Lower leg skin (tissue), 4 donors: ENCODE measurements around the gene GLI3. TPM values are rescaled to one million over a fixed set of nuclear protein-coding genes. Genes with fewer than 3 reads are reported as not detected.

Experiments
- DNase-seq, 2 donors: peaks; one replicate each; pipeline ENCODE4 v3.0.0-alpha.2; 2019; ENCODE audit warnings: low spot score in 2 of 2
- H3K4me3 ChIP-seq: fragments of 200-600 bp; sonication (generic); 2 replicates; pipeline ENCODE4 v1.5.1; 2017; ENCODE audit warnings: mild to moderate bottlenecking, low read depth; ENCODE audit not compliant: poor library complexity, severe bottlenecking
- POLR2A ChIP-seq, 2 donors: fragments of 450-650 bp; IDR thresholded peaks; one replicate each; pipeline ENCODE4 v1.6.1; 2016 to 2017; ENCODE audit warnings: antibody characterized with exemption in 2 of 2, mild to moderate bottlenecking in 1 of 2, moderate library complexity in 1 of 2
- WGBS, 2 donors: methylation state at CpG; one replicate each; pipeline ENCODE4 v1.1.5; 2018; 5-methylcytosine and 5-hydroxymethylcytosine counted together
- intact Hi-C: fragments of 100-400 bp; cut with DNase I; formaldehyde crosslinking; loops from one replicate; pipeline ENCODE4 v1.15.0; 2023; ENCODE audit warnings: low total_unique reads
- total RNA-seq, 4 donors: library from RNA; depleted of rRNA; stranded (reverse); fragments of >200 nt; gene quantifications; one replicate each; pipeline ENCODE4 v1.1.0, GENCODE V29; 2016
- TF ChIP-seq, protein P1 (sequence below), 3 donors: fragments of 450-650 bp; IDR thresholded peaks; one replicate each; pipeline ENCODE4 v1.5.1; 2016; ENCODE audit warnings: antibody characterized with exemption in 3 of 3, mild to moderate bottlenecking in 3 of 3, moderate library complexity in 2 of 3

Gene GLI3
- total RNA-seq, 4 donors from 2014 or later = 16.4 to 28.2 (median 18.3) TPM

DNA sequence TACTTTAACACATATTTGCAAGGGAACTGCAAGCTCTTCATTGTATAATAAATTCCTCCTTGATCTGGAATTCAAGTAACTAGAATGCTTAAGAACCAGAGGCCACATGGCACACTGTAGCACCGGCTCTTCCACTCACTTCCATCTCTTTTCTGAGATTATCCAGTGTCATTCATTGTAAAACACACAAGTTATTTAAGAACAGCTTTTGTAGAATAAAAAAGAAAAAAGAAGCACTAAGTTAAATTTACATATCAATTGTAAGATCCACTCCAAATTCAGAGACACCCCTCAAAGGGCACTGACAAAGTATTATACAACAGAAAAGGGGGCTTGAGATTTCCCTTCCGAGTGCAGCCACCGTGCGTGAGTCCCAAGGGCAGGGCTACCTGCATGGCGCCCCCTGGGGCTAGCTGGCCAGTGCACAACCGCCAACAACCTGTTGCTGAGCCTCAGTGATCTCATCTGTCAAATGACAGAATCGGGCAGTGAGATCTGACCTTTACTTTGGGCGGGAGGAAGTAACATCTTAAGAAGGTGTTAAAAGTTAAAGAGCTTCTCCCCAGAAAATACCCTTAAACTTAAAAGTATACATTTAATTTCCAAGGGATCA is 12.5 kb downstream of the GLI3 start:
- WGBS, 2 donors = 93 to 94% methylated on average over 8 of the region's 8 CpGs
- TF ChIP-seq, protein P1, sequence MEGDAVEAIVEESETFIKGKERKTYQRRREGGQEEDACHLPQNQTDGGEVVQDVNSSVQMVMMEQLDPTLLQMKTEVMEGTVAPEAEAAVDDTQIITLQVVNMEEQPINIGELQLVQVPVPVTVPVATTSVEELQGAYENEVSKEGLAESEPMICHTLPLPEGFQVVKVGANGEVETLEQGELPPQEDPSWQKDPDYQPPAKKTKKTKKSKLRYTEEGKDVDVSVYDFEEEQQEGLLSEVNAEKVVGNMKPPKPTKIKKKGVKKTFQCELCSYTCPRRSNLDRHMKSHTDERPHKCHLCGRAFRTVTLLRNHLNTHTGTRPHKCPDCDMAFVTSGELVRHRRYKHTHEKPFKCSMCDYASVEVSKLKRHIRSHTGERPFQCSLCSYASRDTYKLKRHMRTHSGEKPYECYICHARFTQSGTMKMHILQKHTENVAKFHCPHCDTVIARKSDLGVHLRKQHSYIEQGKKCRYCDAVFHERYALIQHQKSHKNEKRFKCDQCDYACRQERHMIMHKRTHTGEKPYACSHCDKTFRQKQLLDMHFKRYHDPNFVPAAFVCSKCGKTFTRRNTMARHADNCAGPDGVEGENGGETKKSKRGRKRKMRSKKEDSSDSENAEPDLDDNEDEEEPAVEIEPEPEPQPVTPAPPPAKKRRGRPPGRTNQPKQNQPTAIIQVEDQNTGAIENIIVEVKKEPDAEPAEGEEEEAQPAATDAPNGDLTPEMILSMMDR (IDR thresholded peaks at IDR 0.05) = no peak
- TF ChIP-seq POLR2A (IDR thresholded peaks at IDR 0.05) = no peak
- H3K4me3 ChIP-seq = no peak overlapping the region
- intact Hi-C loops = no loop called here
- no peak for DNase-seq

DNA sequence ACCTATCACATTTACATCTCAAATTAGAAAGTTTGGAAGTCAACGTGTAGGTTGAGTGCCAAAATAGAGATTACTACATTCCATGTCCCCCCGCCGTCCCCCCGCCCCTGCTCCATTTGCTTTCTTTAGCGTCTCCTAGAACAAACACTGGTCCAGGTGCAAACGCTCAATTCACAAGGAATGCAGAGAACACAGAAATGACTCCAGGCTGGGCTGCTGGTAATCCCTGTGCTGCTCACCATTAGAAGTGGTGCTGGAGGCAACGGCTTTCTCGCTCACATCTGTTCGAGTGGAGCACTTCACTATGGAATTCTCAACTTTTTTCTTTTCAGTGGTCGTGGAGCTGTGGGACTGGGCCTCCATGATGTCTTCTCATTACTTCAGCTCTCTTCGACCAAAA is 14.1 kb downstream of the GLI3 start:
- H3K4me3 ChIP-seq = no peak overlapping the region
- TF ChIP-seq, protein P1 (IDR thresholded peaks at IDR 0.05) = no peak
- TF ChIP-seq POLR2A (IDR thresholded peaks at IDR 0.05) = no peak
- WGBS, 2 donors = 66 to 67% methylated on average over 11 of the region's 11 CpGs
- intact Hi-C loops = no loop called here
- no peak for DNase-seq

DNA sequence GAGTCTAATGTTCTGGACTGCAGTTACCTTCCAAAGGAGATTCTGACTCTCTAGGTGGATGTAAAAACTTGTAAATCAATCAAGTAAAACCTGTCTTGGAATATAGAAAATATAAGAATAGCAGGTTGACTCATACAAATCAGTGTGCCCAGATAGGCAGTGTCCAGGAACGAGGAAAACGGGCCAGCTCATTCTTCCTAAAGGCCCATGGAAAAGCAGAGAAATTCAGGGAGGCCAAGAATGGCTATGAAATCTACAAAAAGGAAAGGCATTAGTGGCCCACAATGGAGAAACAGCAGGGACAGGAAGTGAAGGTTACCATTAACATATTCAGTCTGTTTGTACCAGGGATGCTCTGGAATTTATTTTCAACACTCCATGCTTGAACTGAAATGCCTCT is 14.9 kb downstream of the GLI3 start:
- intact Hi-C loops = no loop called here
- no peak overlapping the region for H3K4me3 ChIP-seq
- TF ChIP-seq POLR2A (IDR thresholded peaks at IDR 0.05) = no peak
- TF ChIP-seq, protein P1 (IDR thresholded peaks at IDR 0.05) = no peak
- WGBS, 2 donors = 57 to 71% methylated on average over 2 of the region's 2 CpGs
- DNase-seq = no peak

DNA sequence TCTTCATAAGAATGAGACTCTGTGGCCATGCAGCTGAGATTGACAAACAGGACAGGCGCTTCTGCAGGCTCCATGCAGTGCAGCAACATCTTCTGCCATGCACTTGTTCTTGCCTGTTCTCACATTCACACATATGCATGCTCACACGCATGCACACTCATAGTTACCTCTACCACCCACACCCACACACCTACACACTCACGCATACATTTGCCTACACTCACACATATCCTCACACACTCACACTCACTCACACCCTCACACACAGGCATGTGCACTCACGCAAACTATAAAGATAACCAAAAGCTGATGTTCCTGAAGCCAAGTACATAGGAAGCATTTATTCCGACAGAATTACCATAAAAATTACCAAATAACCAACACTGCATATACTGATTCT is 15.7 kb downstream of the GLI3 start:
- no peak for TF ChIP-seq POLR2A (IDR thresholded peaks at IDR 0.05)
- TF ChIP-seq, protein P1 (IDR thresholded peaks at IDR 0.05) = no peak
- intact Hi-C loops = no loop called here
- 47 to 71% methylated on average over 5 of the region's 5 CpGs for WGBS, 2 donors
- no peak overlapping the region for H3K4me3 ChIP-seq
- no peak for DNase-seq

DNA sequence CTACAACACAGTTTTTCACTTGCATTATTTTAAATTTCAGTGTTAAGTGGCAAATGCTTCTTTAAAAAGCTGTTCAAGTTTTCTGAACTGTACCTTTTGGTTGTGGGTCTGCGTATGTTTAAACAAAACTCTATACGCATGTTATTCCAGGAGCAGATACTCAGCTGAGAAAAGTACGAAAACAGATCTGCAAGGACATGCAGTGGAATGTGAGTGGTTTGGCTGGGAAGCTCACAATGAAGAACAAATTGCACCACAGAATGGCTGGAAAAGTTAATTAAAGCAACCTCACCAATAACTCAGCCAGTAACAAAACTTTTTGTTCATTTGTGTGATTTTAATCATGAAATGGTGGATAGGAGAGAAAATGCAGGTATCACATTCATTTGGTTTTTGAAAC is 17.6 kb downstream of the GLI3 start:
- DNase-seq = peak in 1 of 2 donors; percentile 62
- 31 to 39% methylated on average over 3 of the region's 3 CpGs for WGBS, 2 donors
- TF ChIP-seq POLR2A (IDR thresholded peaks at IDR 0.05) = no peak
- TF ChIP-seq, protein P1 (IDR thresholded peaks at IDR 0.05) = no peak
- H3K4me3 ChIP-seq = no peak overlapping the region
- intact Hi-C loops = no loop called here

DNA sequence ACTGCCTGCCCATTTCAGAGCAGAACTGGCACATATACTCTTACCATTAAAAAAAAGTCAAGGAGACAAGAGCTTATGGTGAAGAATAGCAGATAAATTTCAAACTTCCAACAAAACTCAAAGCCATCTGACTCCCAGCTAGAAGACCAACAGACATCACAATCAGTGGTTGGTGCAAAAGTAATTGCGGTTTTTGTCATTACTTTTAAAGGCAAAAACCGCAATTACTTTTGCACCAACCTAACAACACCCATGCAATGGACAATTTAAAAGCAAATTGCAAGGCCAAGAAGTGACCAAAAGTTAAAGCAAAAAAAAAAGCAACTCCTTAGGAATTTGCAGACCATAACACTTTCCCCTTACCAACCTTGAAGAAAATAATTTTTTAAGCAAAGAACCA is 18.8 kb downstream of the GLI3 start:
- no peak overlapping the region for H3K4me3 ChIP-seq
- intact Hi-C loops = no loop called here
- no peak for TF ChIP-seq POLR2A (IDR thresholded peaks at IDR 0.05)
- no peak for DNase-seq
- 40 to 53% methylated on average over 2 of the region's 2 CpGs for WGBS, 2 donors
